Airway epithelial cell (primary cell): ENCODE data around the gene SSBP3. TPM values are rescaled to one million over a fixed set of nuclear protein-coding genes. Genes with fewer than 3 reads are reported as not detected.

Experiments
- total RNA-seq: library from RNA; depleted of rRNA; stranded (reverse); fragments of >200 nt; gene quantifications from 2 replicates; pipeline ENCODE4 v1.2.3, GENCODE V29; 2015

Gene SSBP3
- 4.7 and 12.4 TPM in 2 replicates for total RNA-seq

GRCh38 chr1:54406339-54407153, at the start of gene SSBP3:
Gene SSBP3 (minus strand): TSS chr1:54406394.

DNA sequence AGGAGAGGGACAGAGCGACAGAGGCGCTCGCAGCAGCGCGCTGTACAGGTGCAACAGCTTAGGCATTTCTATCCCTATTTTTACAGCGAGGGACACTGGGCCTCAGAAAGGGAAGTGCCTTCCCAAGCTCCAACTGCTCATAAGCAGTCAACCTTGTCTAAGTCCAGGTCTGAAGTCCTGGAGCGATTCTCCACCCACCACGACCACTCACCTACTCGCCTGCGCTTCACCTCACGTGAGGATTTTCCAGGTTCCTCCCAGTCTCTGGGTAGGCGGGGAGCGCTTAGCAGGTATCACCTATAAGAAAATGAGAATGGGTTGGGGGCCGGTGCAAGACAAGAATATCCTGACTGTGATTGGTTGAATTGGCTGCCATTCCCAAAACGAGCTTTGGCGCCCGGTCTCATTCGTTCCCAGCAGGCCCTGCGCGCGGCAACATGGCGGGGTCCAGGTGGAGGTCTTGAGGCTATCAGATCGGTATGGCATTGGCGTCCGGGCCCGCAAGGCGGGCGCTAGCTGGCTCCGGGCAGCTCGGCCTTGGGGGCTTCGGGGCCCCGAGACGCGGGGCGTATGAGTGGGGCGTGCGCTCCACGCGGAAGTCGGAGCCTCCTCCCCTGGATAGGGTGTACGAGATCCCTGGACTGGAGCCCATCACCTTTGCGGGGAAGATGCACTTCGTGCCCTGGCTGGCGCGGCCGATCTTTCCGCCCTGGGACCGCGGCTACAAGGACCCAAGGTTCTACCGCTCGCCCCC, 206.3 kb downstream of the SSBP3 start, which contains the start of the genes CYB5RL and MRPL37:
Gene CYB5RL (minus strand): TSS at position 266 of the 754 bp plus-strand sequence. CDS start 4,414 bp downstream, outside the sequence.
Gene MRPL37 (plus strand): TSS at position 403 of the 754 bp plus-strand sequence. CDS start 77 bp downstream, at position 480.

Other genes starting within 250 kb of the SSBP3 start
- 0.60 and 3.0 TPM in 2 replicates for gene CYB5RL, start 206.4 kb downstream of the SSBP3 start, total RNA-seq
- gene MRPL37, start 206.2 kb downstream of the SSBP3 start, total RNA-seq: 121 and 145 TPM in 2 replicates
- 6.2 and 8.2 TPM in 2 replicates for gene ACOT11, start 141.8 kb upstream of the SSBP3 start, total RNA-seq
- gene FAM151A, start 217.1 kb upstream of the SSBP3 start, total RNA-seq: not detected in 2 replicates
- not detected in 2 replicates for gene MROH7, start 235.4 kb upstream of the SSBP3 start, total RNA-seq